GM10266 (cell line): ENCODE measurements around the gene TP73.

Experiments used
- DNase-seq: peaks from one replicate; pipeline ENCODE4 v3.0.0; 2012; ENCODE audit errors: extremely low spot score
- TF ChIP-seq, protein P1 (sequence below): IDR thresholded peaks from 2 replicates; pipeline ENCODE4 v1.5.1; 2012; ENCODE audit warnings: mild to moderate bottlenecking, low read depth; ENCODE audit not compliant: control insufficient read depth, insufficient read depth; ENCODE audit errors: missing control alignments

Gene TP73

GRCh38 chr1:3705341-3705950, 53.1 kb downstream of the TP73 start:
- no peak for DNase-seq
- TF ChIP-seq, protein P1, sequence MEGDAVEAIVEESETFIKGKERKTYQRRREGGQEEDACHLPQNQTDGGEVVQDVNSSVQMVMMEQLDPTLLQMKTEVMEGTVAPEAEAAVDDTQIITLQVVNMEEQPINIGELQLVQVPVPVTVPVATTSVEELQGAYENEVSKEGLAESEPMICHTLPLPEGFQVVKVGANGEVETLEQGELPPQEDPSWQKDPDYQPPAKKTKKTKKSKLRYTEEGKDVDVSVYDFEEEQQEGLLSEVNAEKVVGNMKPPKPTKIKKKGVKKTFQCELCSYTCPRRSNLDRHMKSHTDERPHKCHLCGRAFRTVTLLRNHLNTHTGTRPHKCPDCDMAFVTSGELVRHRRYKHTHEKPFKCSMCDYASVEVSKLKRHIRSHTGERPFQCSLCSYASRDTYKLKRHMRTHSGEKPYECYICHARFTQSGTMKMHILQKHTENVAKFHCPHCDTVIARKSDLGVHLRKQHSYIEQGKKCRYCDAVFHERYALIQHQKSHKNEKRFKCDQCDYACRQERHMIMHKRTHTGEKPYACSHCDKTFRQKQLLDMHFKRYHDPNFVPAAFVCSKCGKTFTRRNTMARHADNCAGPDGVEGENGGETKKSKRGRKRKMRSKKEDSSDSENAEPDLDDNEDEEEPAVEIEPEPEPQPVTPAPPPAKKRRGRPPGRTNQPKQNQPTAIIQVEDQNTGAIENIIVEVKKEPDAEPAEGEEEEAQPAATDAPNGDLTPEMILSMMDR = no peak

DNA sequence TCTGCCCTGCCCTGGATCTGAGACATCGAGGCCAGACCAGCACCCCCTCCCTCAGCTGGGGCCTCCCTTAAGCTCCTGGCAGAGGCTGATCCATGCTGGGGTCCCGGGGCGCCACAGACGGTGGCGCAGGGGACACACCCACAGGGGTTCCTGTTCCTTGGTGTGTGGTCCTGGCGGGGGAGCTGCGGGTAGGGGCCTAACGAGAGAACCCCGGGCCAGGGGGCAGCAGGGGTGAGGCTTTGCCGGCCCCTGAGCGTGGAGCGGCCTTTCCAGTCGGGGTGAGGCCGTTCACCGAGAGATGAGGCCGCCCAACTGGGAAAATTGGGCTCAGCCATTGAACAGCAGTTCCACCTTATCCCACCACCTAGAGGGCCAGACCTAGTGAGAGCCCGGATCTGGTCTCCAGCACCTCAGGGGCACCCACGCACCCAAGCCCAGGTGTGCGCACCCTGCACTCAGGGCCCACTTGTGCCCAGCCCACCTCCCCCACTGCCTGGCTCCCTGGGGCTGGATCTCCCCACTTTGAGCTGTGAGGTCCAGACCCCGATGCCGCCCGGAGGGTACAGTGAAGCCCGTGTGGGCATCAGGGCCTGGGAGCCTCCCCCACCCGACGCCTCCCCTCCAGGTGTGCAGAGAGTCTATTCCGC, 54.5 kb downstream of the TP73 start:
- no peak for DNase-seq
- TF ChIP-seq, protein P1 = no peak

DNA sequence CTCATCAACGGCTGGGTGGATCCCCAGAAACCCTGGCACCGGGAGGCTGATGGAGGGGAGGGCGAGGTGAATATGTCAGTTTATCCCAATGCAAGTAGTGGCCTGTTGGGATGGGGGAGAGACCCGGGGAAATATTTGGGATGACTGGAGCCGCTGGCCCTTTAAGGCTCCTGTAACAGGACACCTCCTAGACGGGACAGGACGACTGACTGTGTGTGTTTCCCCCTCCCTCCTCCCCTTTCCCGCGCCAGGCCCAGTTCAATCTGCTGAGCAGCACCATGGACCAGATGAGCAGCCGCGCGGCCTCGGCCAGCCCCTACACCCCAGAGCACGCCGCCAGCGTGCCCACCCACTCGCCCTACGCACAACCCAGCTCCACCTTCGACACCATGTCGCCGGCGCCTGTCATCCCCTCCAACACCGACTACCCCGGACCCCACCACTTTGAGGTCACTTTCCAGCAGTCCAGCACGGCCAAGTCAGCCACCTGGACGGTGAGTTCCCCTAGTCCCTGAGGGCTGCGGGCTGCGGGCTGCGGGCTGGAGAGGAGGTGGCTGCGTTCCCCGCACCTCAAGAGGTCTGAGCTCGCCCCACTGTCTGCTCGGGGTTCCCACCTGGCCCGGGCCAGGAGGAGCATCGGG, 55.1 kb downstream of the TP73 start:
- no peak for DNase-seq
- TF ChIP-seq, protein P1 = no peak

DNA sequence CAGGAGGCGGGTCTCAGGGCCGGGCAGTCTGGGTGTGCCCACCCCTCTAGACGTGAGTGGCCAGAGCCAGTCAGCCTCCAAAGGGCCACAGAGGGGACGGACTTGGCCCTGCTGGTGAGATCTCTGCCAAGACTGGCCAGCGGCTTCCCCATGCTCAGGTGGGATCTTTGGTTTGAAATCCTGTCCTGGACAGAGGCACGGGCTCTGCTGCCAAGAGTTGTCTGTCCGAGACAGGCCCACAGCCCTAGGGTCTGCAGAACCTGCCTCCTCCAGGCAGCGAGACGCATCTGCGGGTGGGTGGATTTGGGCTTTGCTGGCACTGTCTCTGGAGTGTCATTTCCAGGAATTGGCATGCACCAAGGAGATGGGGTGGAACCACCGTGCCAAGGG, 55.6 kb downstream of the TP73 start:
- TF ChIP-seq, protein P1 = no peak
- no peak for DNase-seq

GRCh38 chr1:3708791-3709190, 56.5 kb downstream of the TP73 start:
- TF ChIP-seq, protein P1 = no peak
- no peak for DNase-seq

- no peak for DNase-seq
- TF ChIP-seq, protein P1 = no peak
These were observed 57.9 kb downstream of the TP73 start for GRCh38 chr1:3710251-3710650.

GRCh38 chr1:3711381-3711779, 59.1 kb downstream of the TP73 start:
- TF ChIP-seq, protein P1 = no peak
- DNase-seq = no peak
